Mesodermal cell (in vitro differentiated cells): ENCODE measurements around the gene BBS10.
"Not testable (repeated sequence)": the region's sequence is repeated elsewhere in the genome, so short reads cannot be mapped to it uniquely, and the experiment has no call there.

Experiments used
- H3K27ac ChIP-seq: 2 replicates; pipeline ENCODE4 v1.7.0; 2013; ENCODE audit warnings: mild to moderate bottlenecking, low read depth, low read length, moderate library complexity; ENCODE audit not compliant: severe bottlenecking
- H3K36me3 ChIP-seq: 2 replicates; pipeline ENCODE4 v1.7.1; 2013; ENCODE audit warnings: mild to moderate bottlenecking, low read length, moderate library complexity; ENCODE audit not compliant: control insufficient read depth, insufficient read depth
- H3K4me1 ChIP-seq: one replicate; pipeline ENCODE4 v1.7.1; 2013; ENCODE audit warnings: mild to moderate bottlenecking, low read length; ENCODE audit not compliant: insufficient read depth, control insufficient read depth, poor library complexity, severe bottlenecking
- H3K4me3 ChIP-seq: 2 replicates; pipeline ENCODE4 v1.7.0; 2013; ENCODE audit warnings: low read length, control low read depth, mild to moderate bottlenecking; ENCODE audit not compliant: insufficient read depth, poor library complexity, severe bottlenecking; ENCODE audit errors: extremely low read depth
- H3K9me3 ChIP-seq: 2 replicates; pipeline ENCODE4 v1.7.1; 2013; ENCODE audit warnings: mild to moderate bottlenecking, low read length, moderate library complexity; ENCODE audit not compliant: control insufficient read depth
- WGBS, 2 experiments: methylation state at CpG; one replicate each; pipeline ENCODE4 v1.1.5; 2013; ENCODE audit warnings: missing lambda C conversion rate in 2 of 2; ENCODE audit not compliant: insufficient coverage in 2 of 2; 5-methylcytosine and 5-hydroxymethylcytosine counted together

Gene BBS10

DNA sequence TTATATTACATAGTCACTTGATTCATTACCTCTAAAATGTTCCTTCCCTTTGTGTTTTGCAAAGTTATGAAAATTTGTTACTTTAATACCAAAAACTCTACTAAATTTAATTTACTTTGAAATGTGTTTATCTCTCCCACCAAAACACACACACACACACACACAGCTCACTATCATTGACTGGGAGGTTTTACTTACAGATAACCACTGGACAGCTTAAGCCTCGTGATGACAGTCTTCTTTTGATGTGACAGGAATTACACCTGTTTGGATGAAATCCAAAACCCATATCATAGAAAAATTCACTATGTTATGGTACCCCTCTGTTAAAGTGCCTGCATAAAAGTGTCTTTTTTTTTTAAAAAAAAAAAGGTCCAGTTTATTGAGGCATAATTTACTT, 15.6 kb downstream of the BBS10 start:
- peaks cover 9% of the 10 kb centered on the region for H3K9me3 ChIP-seq
- H3K4me3 ChIP-seq = no peak overlapping the region
- peaks cover 14% of the 10 kb centered on the region for H3K4me1 ChIP-seq
- no peak overlapping the region for H3K27ac ChIP-seq
- H3K36me3 ChIP-seq = no peaks in the 10 kb centered on the region
- WGBS, 2 experiments = 75 to 80% methylated on average over 1 of the region's 1 CpG

- WGBS, 2 experiments = 96% methylated on average over 3 of the region's 5 CpGs; no CpG with 5 or more reads in 1 of the 2 experiments
- H3K27ac ChIP-seq = peak overlapping the region; percentile 93
Measured at GRCh38 chr12:76329606-76330005, 18.6 kb downstream of the BBS10 start.

GRCh38 chr12:76329159-76329558, 19.1 kb downstream of the BBS10 start:
- WGBS, 2 experiments = 67 to 86% methylated on average over 2 of the region's 2 CpGs

More at GRCh38 chr12:76329606-76330005, 18.6 kb downstream of the BBS10 start:
- peaks cover 13% of the 10 kb centered on the region for H3K9me3 ChIP-seq
- peaks cover 8% of the 10 kb centered on the region for H3K4me1 ChIP-seq
- H3K4me3 ChIP-seq = no peak overlapping the region
- no peaks in the 10 kb centered on the region for H3K36me3 ChIP-seq

GRCh38 chr12:76319595-76320319, 28.5 kb downstream of the BBS10 start:
- not testable (repeated sequence) for H3K4me3 ChIP-seq, H3K36me3 ChIP-seq, H3K4me1 ChIP-seq, H3K27ac ChIP-seq, H3K9me3 ChIP-seq
- WGBS, 2 experiments = 64 to 70% methylated on average over 8 to 10 of the region's 32 CpGs

More at GRCh38 chr12:76329159-76329558, 19.1 kb downstream of the BBS10 start:
- Histone ChIP-seq H3K9me3 (peaks cover 13% of the 10 kb centered on the region), H3K4me1 (peaks cover 8% of the 10 kb centered on the region), H3K36me3 (no peaks in the 10 kb centered on the region), H3K4me3 (no peak overlapping the region), H3K27ac (peak overlapping the region; percentile 93)

DNA sequence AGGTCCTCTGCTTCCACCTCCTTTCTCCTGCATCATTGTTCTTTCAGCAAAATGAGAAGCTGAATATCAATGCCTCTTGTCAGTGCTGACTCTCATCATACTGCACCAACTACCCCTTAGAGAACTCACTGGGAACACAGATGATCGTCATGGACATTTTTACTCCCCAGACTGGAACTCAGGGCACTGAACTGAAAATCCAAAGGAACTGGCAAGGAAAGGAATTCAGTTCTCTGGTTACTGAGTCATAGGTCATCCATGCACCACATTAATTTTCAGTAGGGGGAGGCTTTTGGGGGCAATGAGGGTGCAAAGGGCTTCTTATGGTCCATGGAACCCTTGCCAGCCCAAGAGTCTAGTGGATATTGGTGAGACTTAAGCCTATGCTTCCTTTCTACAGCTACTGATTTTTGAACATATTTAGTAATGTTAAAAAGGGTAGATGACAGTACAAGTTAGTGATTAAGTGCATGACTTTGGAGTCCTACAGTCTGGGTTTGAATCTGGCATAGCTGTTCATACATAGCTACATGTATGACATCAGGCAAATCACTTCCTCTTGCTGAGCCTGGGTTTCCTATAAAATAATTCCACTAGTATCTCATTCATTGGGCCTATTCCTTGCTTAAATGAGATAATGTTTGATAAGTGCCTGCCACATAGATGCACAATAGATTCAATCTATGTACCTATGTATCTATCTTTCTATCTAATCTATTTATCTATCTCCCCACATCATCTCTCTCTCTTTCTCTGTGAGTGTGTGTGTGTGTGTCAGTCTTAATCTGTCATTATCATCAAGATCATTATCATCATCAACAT, 29.2 kb downstream of the BBS10 start:
- Histone ChIP-seq H3K9me3 (no peaks in the 10 kb centered on the region), H3K36me3 (no peaks in the 10 kb centered on the region), H3K27ac (no peak overlapping the region), H3K4me1 (no peaks in the 10 kb centered on the region), H3K4me3 (no peak overlapping the region)
- 86 to 100% methylated on average over 1 of the region's 1 CpG for WGBS, 2 experiments

- no peak overlapping the region for H3K4me3 ChIP-seq
- no peaks in the 10 kb centered on the region for H3K4me1 ChIP-seq
- 80 to 93% methylated on average over 1 of the region's 1 CpG for WGBS, 2 experiments
- no peaks in the 10 kb centered on the region for H3K36me3 ChIP-seq
- no peaks in the 10 kb centered on the region for H3K9me3 ChIP-seq
- H3K27ac ChIP-seq = no peak overlapping the region
Measured at GRCh38 chr12:76317976-76318375, 30.2 kb downstream of the BBS10 start.

DNA sequence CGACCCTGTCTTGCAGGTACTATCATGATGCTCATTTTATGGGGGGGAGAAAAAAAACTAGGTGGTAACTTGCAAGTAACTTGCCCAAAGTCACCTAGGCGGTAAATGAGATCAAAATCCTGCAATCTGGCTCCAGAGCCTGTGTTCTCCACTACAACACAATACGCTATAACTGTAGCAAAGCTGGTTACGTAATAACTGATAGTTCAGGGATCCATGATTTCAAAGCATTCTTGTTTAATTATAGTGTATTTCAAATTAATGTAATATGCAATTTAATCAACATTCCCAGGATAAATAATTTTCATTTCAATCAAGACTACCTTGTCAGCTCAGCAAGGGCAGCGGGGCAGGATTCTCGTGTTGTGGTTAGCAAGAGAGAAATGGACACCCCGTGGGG, 31.7 kb downstream of the BBS10 start:
- 84% methylated on average over 4 of the region's 7 CpGs; no CpG with 5 or more reads in 1 of the 2 experiments for WGBS, 2 experiments
- no peak overlapping the region for H3K27ac ChIP-seq
- no peak overlapping the region for H3K4me3 ChIP-seq
- peaks cover 5% of the 10 kb centered on the region for H3K4me1 ChIP-seq
- no peaks in the 10 kb centered on the region for H3K36me3 ChIP-seq
- no peaks in the 10 kb centered on the region for H3K9me3 ChIP-seq

- H3K9me3 ChIP-seq = no peaks in the 10 kb centered on the region
- no peaks in the 10 kb centered on the region for H3K36me3 ChIP-seq
- WGBS, 2 experiments = 90 to 99% methylated on average over 8 of the region's 9 CpGs
- H3K4me3 ChIP-seq = no peak overlapping the region
- H3K4me1 ChIP-seq = peaks cover 13% of the 10 kb centered on the region
- H3K27ac ChIP-seq = no peak overlapping the region
Measured at GRCh38 chr12:76313299-76313698, 34.9 kb downstream of the BBS10 start.

GRCh38 chr12:76312315-76312714, 35.9 kb downstream of the BBS10 start:
- peak overlapping the region; percentile 45 for H3K27ac ChIP-seq

DNA sequence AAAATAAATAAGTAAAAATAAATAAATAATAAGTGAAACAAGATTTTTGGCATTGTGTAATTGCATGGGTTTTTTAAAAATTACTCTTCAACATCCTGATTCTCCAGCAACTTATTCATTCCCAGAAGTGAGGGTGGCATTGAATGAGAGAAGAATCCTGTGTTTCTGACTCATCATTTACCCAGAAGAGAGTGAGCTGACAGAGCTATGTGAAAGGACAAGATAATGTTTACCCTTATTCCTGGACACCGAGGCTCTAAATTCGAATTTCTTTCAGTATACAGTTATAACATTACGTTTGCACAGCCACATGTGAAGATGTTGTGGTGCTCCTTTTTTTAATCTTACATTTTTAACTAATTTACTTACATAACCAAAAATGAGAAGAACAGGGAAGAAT, 36.4 kb downstream of the BBS10 start:
- WGBS, 2 experiments = no CpG with 5 or more reads among the region's 3 CpGs
- peak overlapping the region; percentile 45 for H3K27ac ChIP-seq

More at GRCh38 chr12:76312315-76312714, 35.9 kb downstream of the BBS10 start:
- H3K36me3 ChIP-seq = no peaks in the 10 kb centered on the region
- 74 to 83% methylated on average over 2 to 5 of the region's 7 CpGs for WGBS, 2 experiments
- no peak overlapping the region for H3K4me3 ChIP-seq
- H3K9me3 ChIP-seq = no peaks in the 10 kb centered on the region
- H3K4me1 ChIP-seq = peaks cover 13% of the 10 kb centered on the region

DNA sequence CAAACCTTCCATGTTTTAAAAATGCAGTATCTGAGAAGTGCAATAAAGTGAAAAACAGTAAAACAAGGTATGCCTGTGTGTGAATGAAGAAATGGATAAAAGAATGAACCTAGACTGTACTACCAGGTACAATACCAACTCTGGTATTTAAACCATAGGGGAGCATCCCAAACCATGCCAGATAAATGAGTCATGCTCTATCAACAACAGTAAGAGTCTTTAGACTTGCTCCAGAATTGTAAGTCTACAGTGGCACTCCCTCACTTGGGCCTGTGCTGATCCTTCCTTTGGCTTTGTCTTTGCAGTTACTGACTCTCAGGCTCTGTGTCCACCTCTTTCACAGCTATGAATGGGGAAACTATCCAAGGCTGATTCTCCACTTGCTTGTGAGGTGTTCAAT, 38.1 kb downstream of the BBS10 start:
- H3K4me3 ChIP-seq = no peak overlapping the region
- H3K9me3 ChIP-seq = no peaks in the 10 kb centered on the region
- no peaks in the 10 kb centered on the region for H3K36me3 ChIP-seq
- H3K27ac ChIP-seq = no peak overlapping the region
- peaks cover 13% of the 10 kb centered on the region for H3K4me1 ChIP-seq

More for the DNA sequence above, 36.4 kb downstream of the BBS10 start:
- Histone ChIP-seq H3K4me3 (no peak overlapping the region), H3K9me3 (no peaks in the 10 kb centered on the region), H3K36me3 (no peaks in the 10 kb centered on the region), H3K4me1 (peaks cover 13% of the 10 kb centered on the region)
